Right hindlimb (tissue), 1 donor: ENCODE results near the gene MAPK14.
"Not testable (repeated sequence)": the region's sequence is repeated elsewhere in the genome, so short reads cannot be mapped to it uniquely, and the experiment has no call there.

Experiments
- DNase-seq: peaks from one replicate; pipeline ENCODE4 v3.0.0-alpha.2; 2018

MAPK14 gene

DNA sequence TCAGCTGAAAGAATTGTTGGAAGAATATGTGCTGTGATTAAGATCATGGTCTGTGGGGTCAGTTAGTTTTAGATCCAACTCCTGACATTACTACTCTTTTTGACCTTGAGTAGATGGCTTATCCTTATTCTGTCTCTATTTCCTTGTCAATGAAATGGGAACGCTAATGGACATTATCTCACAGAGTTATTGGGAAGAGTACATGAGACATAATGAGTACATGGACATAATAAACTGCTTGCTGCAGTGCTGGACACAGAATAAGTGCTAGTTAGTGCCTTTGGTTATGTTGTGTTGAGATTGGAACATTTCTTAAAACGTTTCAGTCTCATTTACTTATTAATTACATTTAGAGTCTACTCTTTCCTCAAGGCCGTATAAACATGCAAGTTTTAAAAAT is 42.6 kb downstream of the MAPK14 start:
- no peak for DNase-seq

DNA sequence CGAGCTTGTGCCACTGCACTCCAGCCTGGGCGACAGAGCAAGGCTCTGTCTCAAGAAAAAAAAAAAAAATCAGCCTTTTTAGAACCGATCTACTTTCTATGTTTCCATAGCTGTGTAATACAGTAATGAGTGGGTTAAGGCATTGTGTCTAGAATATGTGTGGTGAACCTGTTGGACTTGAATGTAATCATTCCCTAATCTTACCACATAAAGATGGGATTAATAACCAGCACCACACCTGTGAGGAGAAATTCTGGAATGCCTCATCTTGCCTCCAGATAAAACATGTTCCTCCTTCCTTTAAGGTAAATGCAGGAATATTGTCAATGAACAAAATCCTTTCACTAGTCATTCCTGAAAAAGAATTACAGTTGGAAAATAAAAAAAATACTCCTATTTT is 43.7 kb downstream of the MAPK14 start:
- DNase-seq = no peak

DNA sequence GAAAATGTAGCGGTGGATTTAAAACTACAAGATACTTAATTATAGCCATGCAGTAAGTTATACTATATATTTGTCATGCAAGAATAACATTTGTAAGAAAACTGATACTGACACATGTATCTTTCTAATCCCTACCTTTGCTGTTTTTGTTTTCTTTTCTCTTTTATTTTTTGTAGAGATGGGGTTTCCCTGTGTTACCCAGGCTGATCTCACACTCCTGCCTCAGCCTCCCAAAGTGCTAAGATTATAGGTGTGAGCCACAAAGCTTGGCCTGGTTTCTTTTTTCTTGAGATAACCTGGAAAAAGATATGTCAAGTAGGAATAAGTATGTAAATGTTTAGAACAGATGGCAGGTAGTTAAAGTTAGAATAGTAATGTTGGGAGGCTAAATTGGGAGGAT is 44.1 kb downstream of the MAPK14 start:
- DNase-seq = no peak

DNA sequence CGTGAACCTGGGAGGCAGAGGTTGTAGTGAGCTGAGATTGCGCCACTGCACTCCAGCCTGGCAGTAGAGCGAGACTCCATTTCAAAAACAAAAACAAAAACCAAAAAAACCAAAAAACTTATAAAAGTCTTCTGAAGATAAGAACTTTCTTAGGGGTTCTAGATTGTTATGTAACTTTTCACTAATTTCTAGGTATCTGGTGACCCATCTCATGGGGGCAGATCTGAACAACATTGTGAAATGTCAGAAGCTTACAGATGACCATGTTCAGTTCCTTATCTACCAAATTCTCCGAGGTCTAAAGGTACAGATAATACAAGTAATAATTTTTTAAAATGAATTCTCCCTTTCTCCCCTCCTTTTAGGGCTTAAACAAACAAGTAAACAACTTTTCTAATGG is 45.1 kb downstream of the MAPK14 start:
- no peak for DNase-seq

DNA sequence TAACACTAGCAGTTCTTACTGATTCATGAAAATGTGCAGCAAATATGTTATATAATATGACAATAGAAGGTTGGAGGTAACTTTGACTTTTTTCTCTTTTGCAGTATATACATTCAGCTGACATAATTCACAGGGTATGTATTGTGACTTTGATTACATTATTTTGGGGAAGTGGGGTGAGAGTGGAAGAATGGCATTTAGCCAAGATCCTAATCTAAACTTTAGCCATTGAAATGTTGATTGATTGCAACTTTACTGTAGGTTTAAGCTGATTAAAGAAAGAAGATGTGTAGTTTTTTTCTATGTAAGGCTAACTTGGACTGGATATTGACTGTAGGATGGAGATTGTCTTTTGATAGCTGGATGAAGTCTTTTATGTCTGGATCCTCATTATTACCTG is 46.0 kb downstream of the MAPK14 start:
- DNase-seq = no peak

DNA sequence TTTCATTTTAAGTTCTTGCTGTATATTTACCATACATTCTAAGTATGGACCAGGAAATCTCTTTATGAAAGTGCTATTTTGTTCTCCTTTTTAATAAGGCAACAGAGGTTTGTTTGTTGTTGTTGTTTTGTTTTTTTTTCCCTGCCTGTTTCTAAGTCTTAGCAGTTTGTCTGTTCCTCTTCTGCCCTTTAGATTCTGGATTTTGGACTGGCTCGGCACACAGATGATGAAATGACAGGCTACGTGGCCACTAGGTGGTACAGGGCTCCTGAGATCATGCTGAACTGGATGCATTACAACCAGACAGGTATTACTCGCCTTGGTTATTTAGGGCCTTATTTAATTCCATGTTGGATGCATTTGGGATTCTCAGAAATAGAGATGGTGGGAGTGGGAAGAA is 48.0 kb downstream of the MAPK14 start:
- DNase-seq = no peak

DNA sequence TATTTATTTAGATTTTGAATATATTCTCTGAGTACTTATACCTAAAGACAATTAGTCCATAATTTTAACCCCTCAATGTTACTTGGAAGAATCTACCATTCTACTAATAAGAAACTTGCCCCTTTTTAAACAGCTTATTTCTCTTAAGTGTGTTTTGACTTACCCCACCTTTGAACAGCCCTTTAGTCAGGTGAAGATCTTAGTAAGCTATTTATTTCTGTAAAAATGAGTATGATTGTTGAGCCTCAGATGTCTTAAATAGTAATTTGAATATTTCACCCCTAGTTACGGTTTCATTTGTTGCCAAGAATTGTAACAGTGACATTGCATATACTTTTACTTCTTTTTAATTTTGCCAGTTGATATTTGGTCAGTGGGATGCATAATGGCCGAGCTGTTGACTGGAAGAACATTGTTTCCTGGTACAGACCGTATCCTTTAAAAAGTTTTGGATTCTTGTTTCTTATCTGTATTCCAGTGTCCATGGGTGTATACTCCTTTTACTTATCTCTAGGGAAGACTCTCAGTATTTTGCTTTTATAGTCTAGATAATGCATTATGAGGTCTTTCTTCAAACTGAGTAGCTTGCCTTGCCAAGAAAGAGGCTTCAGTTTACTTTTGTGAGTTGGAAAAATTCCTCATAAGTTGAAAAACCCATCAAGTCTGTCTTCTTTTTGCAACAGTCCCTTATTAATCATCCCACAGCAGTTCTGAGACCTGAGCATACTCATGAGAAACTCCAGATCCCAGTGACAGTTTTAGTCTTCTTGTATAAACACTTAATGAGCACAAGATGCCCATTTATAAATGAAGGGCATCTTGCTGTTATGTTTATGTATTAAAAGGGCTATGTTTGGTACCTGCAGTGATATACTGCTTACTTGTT is 48.8 kb downstream of the MAPK14 start:
- no peak for DNase-seq

DNA sequence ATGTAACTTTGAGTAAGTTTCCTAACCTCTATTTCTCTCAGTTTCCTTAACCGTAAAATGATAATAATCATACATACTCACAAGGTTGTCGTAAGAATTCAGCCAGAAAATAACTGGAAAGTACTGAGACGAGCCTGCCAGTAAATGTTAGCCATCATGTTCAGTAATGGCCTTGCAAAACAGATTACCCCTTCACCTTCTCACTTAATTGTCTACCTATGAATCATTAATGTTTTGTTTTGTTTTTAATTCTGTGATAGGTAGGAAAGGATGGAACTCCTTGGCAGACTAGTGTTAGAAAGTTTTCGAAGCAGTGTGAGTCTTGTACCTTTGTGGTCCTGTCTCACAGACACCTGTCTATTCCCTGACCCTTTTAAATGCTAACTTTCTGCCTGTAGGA is 50.6 kb downstream of the MAPK14 start:
- DNase-seq = no peak

DNA sequence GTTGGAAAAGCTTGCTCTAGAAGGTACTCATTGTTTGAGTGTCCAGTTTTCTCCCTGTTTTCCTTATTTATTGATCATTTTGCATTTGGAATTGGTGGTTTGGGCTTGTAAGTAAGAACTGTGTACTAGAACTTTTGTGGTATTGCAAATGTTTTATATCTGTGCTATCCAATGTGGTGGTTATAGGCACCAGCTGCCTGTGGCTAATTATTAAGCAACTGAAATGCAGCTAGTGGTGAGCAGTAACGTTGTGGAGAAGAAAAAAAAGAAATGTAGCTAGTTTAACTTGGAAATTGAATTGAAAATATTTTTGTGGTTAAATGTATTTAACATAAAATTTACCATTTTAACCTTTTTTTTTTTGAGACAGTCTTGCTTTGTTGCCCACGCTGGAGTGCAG is 52.0 kb downstream of the MAPK14 start:
- no peak for DNase-seq

DNA sequence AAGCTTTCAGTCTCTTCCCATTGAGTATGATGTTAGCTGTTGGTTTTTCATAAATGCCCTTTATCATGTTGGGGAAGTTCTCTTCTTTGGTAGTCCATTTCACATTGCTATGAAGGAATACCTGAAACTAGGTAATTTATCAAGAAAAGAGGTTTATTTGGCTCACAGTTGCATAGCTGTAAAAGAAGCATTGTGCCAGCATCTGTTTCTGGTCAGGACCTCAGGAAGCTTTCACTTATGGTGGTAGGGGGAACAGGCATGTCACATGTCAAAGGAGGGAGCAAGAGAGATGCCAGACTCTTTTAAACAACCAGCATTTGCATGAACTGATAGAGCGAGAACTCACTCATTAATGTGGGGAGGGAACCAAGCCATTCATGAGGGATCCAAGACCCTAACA is 54.7 kb downstream of the MAPK14 start:
- no peak for DNase-seq

DNA sequence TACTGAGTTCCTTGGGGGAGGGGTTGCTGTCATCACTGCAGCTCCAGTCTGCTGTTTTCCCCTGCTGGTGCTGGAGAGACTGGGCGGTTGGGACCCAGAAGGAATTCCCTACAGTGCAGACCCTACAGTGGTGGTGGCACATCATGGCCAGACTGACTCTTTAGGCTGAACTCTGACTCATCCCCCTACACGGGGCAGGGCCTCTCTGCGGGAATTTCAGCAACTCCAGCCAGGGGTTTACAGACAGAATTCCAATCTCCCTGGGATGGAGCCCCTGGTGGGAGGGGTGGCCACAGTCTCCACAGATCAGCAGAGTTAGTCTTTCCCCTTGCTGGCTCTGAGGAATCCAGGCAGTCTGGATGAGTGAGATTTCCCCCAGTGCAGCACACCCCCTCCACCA is 55.8 kb downstream of the MAPK14 start:
- DNase-seq = no peak

DNA sequence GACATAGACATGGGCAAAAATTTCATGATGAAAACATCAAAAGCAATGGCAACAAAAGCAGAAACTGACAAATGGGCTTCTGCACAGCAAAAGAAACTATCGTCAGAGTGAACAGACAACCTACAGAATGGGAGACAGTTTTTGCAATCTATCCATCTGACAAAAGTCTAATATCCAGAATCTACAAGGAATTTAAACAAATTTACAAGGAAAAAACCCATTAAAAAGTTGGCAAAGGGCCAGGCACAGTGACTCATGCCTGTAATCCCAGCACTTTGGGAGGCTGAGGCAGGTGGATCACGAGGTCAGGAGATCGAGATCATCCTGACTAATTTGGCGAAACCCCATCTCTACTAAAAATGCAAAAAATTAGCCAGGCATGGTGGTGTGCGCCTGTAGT is 60.6 kb downstream of the MAPK14 start:
- DNase-seq = not testable (repeated sequence)

DNA sequence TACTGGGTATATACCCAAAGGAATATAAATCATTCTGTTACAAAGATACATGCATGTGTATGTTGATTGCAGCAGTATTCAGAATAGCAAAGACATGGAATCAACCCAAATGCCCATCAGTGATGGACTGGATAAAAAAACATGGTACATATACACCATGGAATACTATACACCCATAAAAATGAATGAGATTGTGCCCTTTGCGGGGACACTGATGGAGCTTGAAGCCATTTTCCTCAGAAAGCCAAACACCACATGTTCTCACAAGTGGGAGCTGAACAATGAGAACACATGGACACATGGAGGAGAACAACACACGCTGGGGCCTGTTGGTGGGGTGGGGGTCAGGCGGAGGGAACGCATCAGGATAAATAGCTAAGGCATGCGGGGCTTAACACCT is 61.4 kb downstream of the MAPK14 start:
- no peak for DNase-seq

DNA sequence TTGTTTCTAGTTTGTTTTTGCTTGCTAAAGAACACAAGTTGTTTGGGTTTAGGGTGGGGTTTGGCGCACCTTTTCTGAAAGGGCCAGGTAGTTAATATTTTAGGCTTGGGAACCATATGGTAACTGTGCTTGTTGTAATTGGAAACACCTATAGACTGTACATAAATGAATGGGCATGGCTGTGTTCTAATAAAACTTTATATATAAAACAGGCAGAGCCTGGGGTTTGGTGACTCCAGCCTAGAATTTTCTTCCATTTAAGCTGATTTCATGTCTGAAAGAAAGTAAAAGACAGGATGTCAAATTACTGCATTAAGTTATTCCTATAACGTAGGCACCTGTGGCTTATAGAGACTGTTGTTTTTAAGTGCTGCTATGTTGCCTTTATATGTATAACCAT is 66.6 kb downstream of the MAPK14 start:
- DNase-seq = no peak

DNA sequence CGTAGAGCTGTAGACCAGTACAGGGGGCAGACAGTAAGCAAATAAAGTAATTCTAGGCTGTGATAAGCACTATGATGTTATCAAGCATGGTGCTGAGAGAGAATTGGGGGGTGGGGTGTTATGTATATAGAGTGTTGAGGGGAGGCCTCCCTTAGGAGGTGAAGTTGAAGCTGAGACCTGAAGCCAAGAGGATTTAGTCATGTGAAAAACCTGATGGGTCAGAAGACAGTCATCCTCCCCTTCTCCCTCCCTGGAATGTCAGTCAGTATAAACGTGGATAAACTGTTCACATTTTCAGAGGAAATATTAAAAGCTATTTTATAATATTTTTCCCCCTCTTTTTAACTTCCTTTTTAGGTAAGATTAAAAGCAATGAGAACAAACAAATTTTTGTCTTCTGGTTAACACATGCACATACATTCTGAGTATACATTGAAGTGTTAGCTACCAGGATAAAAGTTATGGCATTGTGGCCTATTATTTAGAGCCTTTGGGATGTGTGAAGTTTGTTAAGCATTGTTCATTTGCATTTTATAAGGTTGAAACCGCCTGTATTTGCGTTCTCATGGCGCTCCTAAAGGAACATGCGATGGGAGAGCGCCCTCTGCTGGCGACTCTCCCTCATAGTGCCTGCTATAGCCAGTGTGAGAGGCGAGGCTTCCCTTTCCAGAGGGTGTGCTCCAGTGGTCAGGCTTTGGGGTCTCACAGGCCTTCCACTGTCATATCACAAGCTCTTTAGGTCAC is 67.3 kb downstream of the MAPK14 start:
- DNase-seq = peak; percentile 84

DNA sequence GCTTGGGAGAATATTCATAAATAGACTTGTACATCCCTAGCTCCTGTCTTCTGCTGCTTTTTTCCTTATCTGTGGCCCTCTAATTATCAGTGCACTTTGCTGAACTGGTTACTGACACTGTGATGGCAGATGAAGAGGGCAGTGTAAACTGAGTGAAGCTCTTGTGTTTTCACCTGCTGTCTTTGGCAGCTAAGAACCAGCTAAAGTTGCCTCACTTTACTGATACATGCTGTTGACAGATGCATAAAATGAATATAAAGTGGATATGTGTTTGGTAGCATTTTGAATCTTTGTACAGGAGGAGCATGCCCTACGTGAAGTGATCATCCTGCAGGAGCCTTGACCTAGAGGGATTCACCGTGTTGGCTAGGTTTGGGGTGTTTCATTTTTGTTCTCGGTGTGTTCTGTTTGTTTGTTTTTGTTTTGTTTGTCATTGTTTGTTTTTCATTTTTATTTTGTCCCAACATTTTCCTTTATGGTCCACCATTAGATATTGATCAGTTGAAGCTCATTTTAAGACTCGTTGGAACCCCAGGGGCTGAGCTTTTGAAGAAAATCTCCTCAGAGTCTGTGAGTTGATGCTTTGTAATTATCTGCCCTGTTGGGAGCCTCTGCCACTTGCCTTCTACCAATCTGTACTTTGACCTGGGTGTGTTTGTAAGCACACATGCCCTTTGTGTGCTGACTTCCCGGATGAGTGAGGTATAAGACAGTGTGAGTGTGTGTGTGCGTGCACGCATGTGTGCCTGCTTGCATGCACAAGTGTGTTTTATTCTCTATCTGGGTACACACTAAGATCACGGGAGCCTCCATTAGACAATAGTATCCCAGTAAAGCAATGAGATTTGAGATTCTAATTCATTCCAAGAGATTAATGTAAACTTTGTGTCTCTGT is 68.1 kb downstream of the MAPK14 start:
- DNase-seq = no peak

DNA sequence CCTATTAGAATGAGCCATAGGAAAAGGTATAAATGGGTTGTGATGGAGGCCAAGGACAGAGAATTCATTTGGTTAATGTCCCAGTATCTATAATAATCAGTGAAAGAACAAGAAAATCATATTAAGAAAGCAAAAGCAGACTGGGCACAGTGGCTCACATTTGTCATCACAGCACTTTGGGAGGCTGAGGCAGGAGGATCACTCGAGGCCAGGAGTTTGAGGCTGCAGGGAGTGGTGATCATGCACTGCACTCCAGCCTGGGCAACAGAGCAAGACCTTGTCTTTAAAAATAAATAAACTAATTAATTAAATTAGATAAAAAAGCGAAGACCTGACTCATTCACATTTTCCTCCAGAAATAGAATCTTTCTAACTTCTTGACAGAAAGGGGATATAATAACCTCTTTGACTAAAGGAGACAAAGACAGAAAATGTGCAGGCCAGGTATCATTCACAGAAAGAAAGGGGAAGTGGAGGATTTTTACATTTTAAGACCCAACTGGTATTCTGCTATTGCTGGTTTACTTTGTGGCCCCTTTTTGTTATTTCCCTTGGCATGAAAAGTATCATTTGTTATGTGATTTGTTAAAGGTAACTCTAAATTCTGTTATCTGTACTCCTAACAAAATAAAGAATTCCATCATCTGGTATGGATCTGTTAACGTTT is 70.8 kb downstream of the MAPK14 start:
- no peak for DNase-seq

DNA sequence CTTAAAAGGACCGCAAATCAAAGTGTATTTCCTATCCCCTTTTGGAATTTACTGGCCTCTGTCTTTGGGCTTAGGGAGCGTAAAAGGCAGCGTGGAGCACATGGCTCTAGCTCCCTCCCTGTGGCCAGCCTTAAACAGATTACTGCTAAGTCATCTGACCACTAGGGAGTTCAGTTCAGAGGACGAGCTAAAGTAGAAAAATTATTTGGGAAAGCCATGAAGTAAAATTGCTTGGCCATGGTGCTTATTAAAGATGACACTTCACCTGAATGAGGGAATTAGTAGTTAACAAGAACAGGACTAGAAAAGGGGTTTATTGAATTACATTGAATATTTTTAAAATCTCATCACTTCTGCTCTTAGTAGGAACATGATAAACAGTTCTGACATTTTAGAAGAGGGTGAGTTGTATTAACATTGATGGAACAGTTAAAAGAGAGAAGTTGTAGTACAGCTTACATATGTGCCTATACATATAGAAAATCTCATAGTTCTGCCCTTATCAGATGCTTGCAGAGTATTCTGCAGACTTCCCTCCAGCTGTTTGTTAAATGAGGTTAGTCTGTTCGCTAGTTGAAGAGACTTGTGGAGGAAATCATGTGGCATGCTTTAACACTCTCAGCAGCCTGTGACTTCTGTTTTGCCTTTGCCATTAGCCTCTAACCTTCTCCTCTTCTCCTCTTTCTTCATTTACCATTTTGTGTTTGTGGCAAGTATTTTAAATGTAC is 71.5 kb downstream of the MAPK14 start:
- no peak for DNase-seq

DNA sequence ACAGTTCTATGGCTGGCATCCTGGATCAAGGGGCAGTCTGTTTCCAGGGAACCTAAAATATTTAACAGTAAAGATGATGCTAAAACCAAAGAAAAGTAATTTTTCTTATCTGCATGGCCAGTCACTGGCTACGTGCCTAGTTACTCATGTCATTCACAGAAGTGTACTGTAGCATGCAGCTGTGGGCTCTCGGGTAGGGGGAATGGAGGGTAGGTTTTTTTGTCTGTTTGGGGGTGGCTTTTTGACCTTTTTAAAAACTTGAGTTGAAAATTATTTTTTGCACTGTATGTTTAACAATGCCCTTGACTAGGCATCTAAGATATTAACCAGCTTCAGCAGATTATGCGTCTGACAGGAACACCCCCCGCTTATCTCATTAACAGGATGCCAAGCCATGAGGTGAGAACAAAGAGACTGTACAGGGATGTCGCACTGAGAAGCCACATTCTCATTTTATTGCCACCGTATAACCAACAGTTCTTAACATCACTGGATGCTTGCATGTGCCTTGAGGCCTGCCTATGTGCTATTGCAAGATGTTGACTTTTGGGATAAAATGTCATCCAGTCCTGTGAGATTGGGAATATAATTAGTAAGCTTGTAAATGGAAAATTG is 72.4 kb downstream of the MAPK14 start:
- DNase-seq = no peak

DNA sequence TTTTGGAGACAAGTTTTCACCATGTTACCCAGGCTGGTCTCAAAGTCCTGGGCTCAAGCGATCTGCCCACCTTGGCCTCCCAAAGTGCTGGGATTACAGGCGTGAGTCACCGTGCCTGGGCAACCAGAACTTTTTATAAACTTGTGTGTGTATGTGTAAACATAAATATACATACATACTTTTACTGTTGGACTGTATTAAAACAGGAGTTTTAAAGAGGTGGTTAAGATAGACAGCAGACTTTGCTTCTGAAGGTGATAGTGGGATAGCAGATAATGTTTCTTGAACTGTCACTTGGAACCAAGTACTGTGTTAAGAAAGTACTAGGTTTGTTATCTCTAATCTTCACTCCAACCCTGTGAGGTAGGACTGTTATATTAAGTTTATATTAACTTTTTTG is 74.1 kb downstream of the MAPK14 start:
- no peak for DNase-seq

DNA sequence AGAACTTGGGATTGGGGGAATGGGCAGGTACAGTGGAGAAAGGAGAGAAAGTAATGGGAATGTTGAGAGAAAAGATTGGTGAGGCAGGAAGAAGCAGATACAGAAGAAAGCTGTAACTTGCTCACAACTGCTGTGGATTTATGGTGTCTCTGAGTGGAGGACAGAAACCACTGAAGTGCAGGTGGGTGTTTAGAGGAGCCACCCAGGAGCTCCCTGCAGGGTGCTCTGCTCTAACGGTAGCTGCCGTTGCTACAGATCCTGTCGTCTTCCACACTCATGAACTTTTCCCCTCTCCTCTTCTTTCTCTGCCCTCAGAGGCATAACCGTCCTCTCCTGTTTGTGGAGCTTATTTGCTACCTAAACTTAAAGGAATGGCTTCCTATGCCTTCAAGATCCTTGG is 75.2 kb downstream of the MAPK14 start:
- no peak for DNase-seq

DNA sequence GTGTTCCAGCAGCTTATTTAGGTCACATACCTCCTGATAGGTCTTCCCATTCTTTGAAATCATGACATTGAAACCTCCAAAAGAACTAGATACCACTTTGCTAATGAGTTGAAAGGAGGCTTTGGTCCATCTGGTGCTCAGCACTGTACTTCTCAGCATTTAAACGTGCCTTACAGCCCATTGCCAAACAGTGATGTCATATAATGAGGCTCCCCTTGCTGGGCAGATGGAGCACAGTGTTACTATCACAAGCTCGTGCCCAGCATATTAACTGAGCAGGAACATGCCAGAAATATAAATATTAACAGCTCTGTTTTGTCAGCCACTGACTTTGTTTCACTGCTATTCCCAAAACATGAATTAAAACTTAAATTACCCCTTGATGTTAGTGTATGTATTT is 77.2 kb downstream of the MAPK14 start:
- no peak for DNase-seq
